ENCODE data around the gene FRMD4A.

Gene FRMD4A

DNA sequence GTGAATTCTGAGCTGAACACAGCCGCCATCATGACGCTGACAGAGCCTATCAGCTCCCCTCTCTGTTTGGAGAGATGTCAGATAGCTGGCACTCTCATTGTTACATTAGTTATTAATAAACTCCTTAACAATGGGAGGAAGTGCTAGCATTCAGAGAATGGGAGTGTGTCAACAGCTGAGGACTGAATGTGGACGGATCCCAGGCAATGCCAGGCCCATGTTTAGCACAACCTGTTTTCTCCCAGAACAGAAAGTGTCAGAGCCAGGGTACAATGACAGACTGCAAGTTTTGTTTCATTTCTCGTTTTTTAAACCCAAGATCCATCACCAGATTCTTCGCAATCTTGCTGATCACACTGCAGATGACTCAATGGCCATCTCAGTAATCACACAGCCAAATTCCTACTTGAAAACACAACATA lies 644.4 kb downstream of the FRMD4A start:
- H3K4me3 ChIP-seq (ENCODE audit: severe bottlenecking): no peak overlapping the region
- peaks cover 26% of the 10 kb centered on the region for H3K4me1 ChIP-seq (ENCODE audit: insufficient read depth, poor library complexity, severe bottlenecking)
- H3K27me3 ChIP-seq (ENCODE audit: insufficient read depth, poor library complexity, severe bottlenecking): no peaks in the 10 kb centered on the region
- H3K27ac ChIP-seq (ENCODE audit: poor library complexity, severe bottlenecking): no peak overlapping the region
- ATAC-seq (ENCODE audit: low read depth) (no peak), DNase-seq (ENCODE audit: low spot score) (no peak)
- H3K36me3 ChIP-seq (ENCODE audit: low read depth): peaks cover 5% of the 10 kb centered on the region; the same call in 1 of the 2 replicates
- TF ChIP-seq, protein P1, sequence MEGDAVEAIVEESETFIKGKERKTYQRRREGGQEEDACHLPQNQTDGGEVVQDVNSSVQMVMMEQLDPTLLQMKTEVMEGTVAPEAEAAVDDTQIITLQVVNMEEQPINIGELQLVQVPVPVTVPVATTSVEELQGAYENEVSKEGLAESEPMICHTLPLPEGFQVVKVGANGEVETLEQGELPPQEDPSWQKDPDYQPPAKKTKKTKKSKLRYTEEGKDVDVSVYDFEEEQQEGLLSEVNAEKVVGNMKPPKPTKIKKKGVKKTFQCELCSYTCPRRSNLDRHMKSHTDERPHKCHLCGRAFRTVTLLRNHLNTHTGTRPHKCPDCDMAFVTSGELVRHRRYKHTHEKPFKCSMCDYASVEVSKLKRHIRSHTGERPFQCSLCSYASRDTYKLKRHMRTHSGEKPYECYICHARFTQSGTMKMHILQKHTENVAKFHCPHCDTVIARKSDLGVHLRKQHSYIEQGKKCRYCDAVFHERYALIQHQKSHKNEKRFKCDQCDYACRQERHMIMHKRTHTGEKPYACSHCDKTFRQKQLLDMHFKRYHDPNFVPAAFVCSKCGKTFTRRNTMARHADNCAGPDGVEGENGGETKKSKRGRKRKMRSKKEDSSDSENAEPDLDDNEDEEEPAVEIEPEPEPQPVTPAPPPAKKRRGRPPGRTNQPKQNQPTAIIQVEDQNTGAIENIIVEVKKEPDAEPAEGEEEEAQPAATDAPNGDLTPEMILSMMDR (IDR thresholded peaks at IDR 0.05; ENCODE audit: poor library complexity, severe bottlenecking): no peak
- no peaks in the 10 kb centered on the region for H3K9me3 ChIP-seq (ENCODE audit: severe bottlenecking)

DNA sequence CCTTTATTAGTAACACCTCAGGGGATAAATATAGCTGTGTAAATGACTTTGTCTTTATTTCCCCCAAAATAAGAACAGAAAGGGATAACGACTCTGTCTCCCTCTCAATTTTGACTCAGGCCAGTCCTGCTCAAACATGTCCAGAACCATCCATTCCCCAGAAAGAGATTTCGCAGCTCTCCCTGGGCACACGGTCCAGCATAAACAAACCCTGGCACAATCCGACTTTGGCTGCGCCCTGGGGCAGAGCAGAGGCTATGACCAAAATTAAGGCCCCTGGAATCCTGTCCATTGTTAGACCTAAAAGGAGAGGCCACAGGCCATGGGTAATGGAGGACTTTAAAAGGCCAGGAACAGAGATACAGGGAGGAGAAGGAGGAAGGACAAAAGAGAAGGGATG lies 644.8 kb downstream of the FRMD4A start:
- no peak for DNase-seq (ENCODE audit: low spot score)

DNA sequence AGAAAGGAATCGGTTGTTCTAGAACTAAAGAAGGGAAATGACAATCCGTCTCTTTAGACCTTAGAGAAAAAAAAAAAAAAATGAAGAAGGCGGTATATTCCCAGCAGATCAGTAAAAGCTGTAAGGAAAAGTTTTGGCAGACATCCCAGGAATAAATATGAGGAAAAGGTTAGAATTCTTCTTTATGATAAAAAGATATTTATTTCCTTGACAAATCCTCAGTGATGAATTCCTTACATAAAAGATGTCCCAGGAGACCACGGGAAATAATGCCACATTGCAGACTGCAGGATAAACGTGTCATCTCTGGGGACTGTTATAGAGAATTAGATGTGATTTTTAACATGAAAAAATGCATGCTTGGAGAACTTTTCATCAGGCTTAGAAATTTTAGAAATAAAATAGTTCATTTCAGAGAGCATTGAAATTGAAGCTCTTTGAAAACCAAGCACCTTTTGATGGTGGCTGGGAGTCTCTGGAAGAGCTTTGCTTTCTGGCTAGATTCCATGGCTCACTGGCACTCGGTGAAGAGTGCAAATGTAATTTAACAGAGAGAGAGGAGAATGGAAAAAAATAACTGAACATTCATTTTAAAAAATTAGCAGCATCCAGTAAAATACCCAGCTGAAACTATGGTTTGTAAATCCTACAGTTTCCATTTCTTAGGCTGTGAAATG lies 645.8 kb downstream of the FRMD4A start:
- Histone ChIP-seq H3K27me3 (ENCODE audit: insufficient read depth, poor library complexity, severe bottlenecking) (no peaks in the 10 kb centered on the region), H3K27ac (ENCODE audit: poor library complexity, severe bottlenecking) (no peak overlapping the region), H3K36me3 (ENCODE audit: low read depth) (0 out of 2 replicates have a peak, but pooled peaks cover 4% of the 10 kb centered on the region), H3K9me3 (ENCODE audit: severe bottlenecking) (no peaks in the 10 kb centered on the region), H3K4me1 (ENCODE audit: insufficient read depth, poor library complexity, severe bottlenecking) (peaks cover 14% of the 10 kb centered on the region), H3K4me3 (ENCODE audit: severe bottlenecking) (no peak overlapping the region)
- no peak for DNase-seq (ENCODE audit: low spot score)
- TF ChIP-seq, protein P1 (IDR thresholded peaks at IDR 0.05; ENCODE audit: poor library complexity, severe bottlenecking): no peak
- ATAC-seq (ENCODE audit: low read depth): no peak

More for the DNA sequence above, 644.8 kb downstream of the FRMD4A start:
- no peak for ATAC-seq (ENCODE audit: low read depth)
- H3K27me3 ChIP-seq (ENCODE audit: insufficient read depth, poor library complexity, severe bottlenecking): no peaks in the 10 kb centered on the region
- 0 out of 2 replicates have a peak, but pooled peaks cover 4% of the 10 kb centered on the region for H3K36me3 ChIP-seq (ENCODE audit: low read depth)
- H3K27ac ChIP-seq (ENCODE audit: poor library complexity, severe bottlenecking): no peak overlapping the region
- no peaks in the 10 kb centered on the region for H3K9me3 ChIP-seq (ENCODE audit: severe bottlenecking)
- TF ChIP-seq, protein P1 (IDR thresholded peaks at IDR 0.05; ENCODE audit: poor library complexity, severe bottlenecking): no peak
- no peak overlapping the region for H3K4me3 ChIP-seq (ENCODE audit: severe bottlenecking)
- peaks cover 24% of the 10 kb centered on the region for H3K4me1 ChIP-seq (ENCODE audit: insufficient read depth, poor library complexity, severe bottlenecking)

DNA sequence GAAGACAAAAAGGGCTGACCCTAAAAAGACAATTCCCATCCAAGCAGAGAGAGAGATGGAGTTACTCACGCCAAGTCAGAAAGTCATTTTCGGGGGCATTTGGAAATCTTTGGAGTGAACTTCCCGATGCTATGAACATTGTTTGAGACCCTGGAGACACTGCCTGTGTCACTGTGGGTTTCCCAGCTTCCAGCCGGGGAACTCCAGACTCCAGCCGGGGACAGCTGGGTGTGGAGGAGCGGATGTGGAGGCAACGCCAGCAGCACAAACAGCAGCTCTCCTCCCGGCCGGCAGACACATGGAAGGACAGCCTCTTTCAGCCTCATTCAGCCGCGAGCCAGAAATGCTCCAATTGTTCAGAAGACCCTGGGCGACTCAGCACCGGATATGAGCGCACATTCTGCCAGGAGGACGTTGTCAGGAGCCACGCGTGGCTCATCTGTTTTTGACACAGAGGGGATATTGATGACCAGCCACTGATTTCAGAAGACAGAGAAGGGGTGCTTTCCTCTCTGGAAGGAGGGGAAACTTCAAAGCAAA lies 646.4 kb downstream of the FRMD4A start:
- Histone ChIP-seq H3K36me3 (ENCODE audit: low read depth) (0 out of 2 replicates have a peak, but pooled peaks cover 4% of the 10 kb centered on the region), H3K9me3 (ENCODE audit: severe bottlenecking) (no peaks in the 10 kb centered on the region), H3K27ac (ENCODE audit: poor library complexity, severe bottlenecking) (no peak overlapping the region), H3K27me3 (ENCODE audit: insufficient read depth, poor library complexity, severe bottlenecking) (no peaks in the 10 kb centered on the region), H3K4me1 (ENCODE audit: insufficient read depth, poor library complexity, severe bottlenecking) (peaks cover 12% of the 10 kb centered on the region), H3K4me3 (ENCODE audit: severe bottlenecking) (no peak overlapping the region)
- TF ChIP-seq, protein P1 (IDR thresholded peaks at IDR 0.05; ENCODE audit: poor library complexity, severe bottlenecking): no peak
- no peak for ATAC-seq (ENCODE audit: low read depth)
- no peak for DNase-seq (ENCODE audit: low spot score)

DNA sequence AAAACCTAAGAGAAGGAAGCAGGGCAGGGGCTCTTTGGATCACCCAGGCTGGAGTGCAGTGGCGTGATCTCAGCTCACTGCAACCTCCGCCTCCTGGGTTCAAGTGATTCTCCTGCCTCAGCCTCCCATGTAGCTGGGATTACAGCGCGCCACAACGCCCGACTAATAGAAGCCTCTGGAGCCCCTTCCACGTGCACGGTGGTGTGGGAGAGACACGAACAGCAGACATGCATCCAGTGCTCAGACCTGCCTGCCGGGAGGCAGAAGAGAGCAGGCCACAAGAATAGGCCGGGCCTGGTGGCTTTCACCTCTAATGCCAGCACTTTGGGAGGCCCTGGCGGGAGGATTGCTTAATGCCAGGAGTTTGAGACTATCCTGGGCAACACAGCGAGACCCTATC lies 647.7 kb downstream of the FRMD4A start:
- Histone ChIP-seq H3K4me3 (ENCODE audit: severe bottlenecking) (no peak overlapping the region), H3K27ac (ENCODE audit: poor library complexity, severe bottlenecking) (no peak overlapping the region), H3K4me1 (ENCODE audit: insufficient read depth, poor library complexity, severe bottlenecking) (peaks cover 12% of the 10 kb centered on the region), H3K36me3 (ENCODE audit: low read depth) (no peaks in the 10 kb centered on the region), H3K9me3 (ENCODE audit: severe bottlenecking) (no peaks in the 10 kb centered on the region), H3K27me3 (ENCODE audit: insufficient read depth, poor library complexity, severe bottlenecking) (no peaks in the 10 kb centered on the region)
- DNase-seq (ENCODE audit: low spot score): no peak
- TF ChIP-seq, protein P1 (IDR thresholded peaks at IDR 0.05; ENCODE audit: poor library complexity, severe bottlenecking): no peak
- no peak for ATAC-seq (ENCODE audit: low read depth)
